Smooth muscle cell (in vitro differentiated cells): ENCODE results near the gene TM7SF2. TPM values are rescaled to one million over a fixed set of nuclear protein-coding genes. Genes with fewer than 3 reads are reported as not detected.

ENCODE experiments used
- DNase-seq: peaks from one replicate; lab custom pipeline; 2025; ENCODE audit not compliant: unreplicated experiment; lab: John Stamatoyannopoulos, UW
- H2AFZ ChIP-seq: fragments of 200-600 bp; sonication (generic); 2 replicates; pipeline ENCODE4 v1.6.0; 2016; ENCODE audit warnings: antibody characterized with exemption, low read depth, mild to moderate bottlenecking
- H3F3A ChIP-seq: fragments of 200-600 bp; sonication (generic); 2 replicates; pipeline ENCODE4 v1.6.0; 2017; ENCODE audit warnings: antibody characterized with exemption, low read depth
- H3K27ac ChIP-seq: fragments of 200-600 bp; sonication (generic); 2 replicates; pipeline ENCODE4 v1.5.1; 2016; ENCODE audit warnings: low read depth, mild to moderate bottlenecking
- H3K27me3 ChIP-seq: fragments of 200-600 bp; sonication (generic); 2 replicates; pipeline ENCODE4 v1.6.1; 2016; ENCODE audit warnings: low read depth, mild to moderate bottlenecking
- H3K36me3 ChIP-seq: fragments of 200-600 bp; sonication (generic); 2 replicates; pipeline ENCODE4 v1.5.1; 2016; ENCODE audit warnings: low read depth
- H3K4me1 ChIP-seq: fragments of 200-600 bp; sonication (generic); 2 replicates; pipeline ENCODE4 v1.5.1; 2016; ENCODE audit warnings: low read depth
- H3K4me2 ChIP-seq: fragments of 200-600 bp; sonication (generic); 2 replicates; pipeline ENCODE4 v1.6.0; 2016; ENCODE audit warnings: mild to moderate bottlenecking
- H3K4me3 ChIP-seq: fragments of 200-600 bp; sonication (generic); 2 replicates; pipeline ENCODE4 v1.5.1; 2016; ENCODE audit warnings: mild to moderate bottlenecking
- H3K79me2 ChIP-seq: fragments of 200-600 bp; sonication (generic); 2 replicates; pipeline ENCODE4 v1.6.0; 2016; ENCODE audit warnings: low read depth, mild to moderate bottlenecking
- H3K9ac ChIP-seq: fragments of 200-600 bp; sonication (generic); 2 replicates; pipeline ENCODE4 v1.6.0; 2016; ENCODE audit warnings: low read depth
- H3K9me3 ChIP-seq: fragments of 200-600 bp; sonication (generic); replicated peaks from 2 replicates; pipeline ENCODE4 v1.5.1; 2016; ENCODE audit warnings: low read depth
- H4K20me1 ChIP-seq: fragments of 200-600 bp; sonication (generic); 2 replicates; pipeline ENCODE4 v1.6.0; 2016; ENCODE audit warnings: low read depth
- WGBS: methylation state at CpG from one replicate; pipeline ENCODE4 v1.1.7; 2016; ENCODE audit warnings: low lambda C conversion rate; 5-methylcytosine and 5-hydroxymethylcytosine counted together
- polyA plus RNA-seq: library from polyadenylated mRNA; unstranded; fragments of >200 nt; fragmentation: Nextera tagmentation; extraction: Ambion mirVana; gene quantifications from 2 replicates; pipeline ENCODE4 v1.2.1, GENCODE V29; 2016
- total RNA-seq: library from RNA; depleted of rRNA; stranded (reverse); fragments of >200 nt; gene quantifications from 2 replicates; pipeline ENCODE4 v1.2.3, GENCODE V29; 2014
- TF ChIP-seq, protein P1 (sequence below): fragments of 200-600 bp; sonication (generic); IDR thresholded peaks from 2 replicates; pipeline ENCODE4 v1.5.1; 2017; ENCODE audit warnings: borderline replicate concordance, mild to moderate bottlenecking, antibody characterized with exemption; ENCODE audit not compliant: insufficient read depth, poor library complexity, severe bottlenecking

Gene TM7SF2
- total and polyA plus RNA-seq, 2 experiments from 2014 or later: 16.8 to 17.4 TPM

DNA sequence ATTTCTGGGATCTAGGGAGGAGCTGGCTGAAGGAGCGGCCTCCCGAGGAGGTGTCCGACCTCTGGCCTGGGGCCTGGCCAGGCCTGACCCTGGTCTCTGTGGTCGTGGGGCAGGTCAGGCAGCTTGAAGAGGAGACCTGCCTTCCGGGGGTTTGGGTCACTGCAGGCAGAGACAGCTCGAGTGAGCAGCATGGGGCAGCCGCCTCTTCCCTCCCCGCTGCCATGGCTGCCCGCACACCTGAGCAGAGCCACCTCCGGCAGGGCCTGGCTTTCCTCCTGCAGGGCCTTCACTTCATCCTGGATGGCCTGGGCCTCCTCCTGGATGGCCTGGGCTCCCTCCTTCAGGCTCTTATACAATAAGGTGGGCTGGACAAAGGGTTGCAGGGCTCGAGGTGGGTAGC is 45.4 kb upstream of the TM7SF2 start:
- H3K27me3 ChIP-seq: no peaks in the 10 kb centered on the region
- no peaks in the 10 kb centered on the region for H3K36me3 ChIP-seq
- DNase-seq: no peak
- no peaks in the 10 kb centered on the region for H3F3A ChIP-seq
- no peak overlapping the region for H3K27ac ChIP-seq
- TF ChIP-seq, protein P1, sequence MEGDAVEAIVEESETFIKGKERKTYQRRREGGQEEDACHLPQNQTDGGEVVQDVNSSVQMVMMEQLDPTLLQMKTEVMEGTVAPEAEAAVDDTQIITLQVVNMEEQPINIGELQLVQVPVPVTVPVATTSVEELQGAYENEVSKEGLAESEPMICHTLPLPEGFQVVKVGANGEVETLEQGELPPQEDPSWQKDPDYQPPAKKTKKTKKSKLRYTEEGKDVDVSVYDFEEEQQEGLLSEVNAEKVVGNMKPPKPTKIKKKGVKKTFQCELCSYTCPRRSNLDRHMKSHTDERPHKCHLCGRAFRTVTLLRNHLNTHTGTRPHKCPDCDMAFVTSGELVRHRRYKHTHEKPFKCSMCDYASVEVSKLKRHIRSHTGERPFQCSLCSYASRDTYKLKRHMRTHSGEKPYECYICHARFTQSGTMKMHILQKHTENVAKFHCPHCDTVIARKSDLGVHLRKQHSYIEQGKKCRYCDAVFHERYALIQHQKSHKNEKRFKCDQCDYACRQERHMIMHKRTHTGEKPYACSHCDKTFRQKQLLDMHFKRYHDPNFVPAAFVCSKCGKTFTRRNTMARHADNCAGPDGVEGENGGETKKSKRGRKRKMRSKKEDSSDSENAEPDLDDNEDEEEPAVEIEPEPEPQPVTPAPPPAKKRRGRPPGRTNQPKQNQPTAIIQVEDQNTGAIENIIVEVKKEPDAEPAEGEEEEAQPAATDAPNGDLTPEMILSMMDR: no peak
- H3K4me2 ChIP-seq: no peak overlapping the region
- no peaks in the 10 kb centered on the region for H3K4me1 ChIP-seq
- H3K4me3 ChIP-seq: no peak overlapping the region
- 79% methylated on average over 11 of the region's 11 CpGs for WGBS
- H4K20me1 ChIP-seq: no peaks in the 10 kb centered on the region
- H3K9me3 ChIP-seq: no peaks in the 10 kb centered on the region
- no peak overlapping the region for H2AFZ ChIP-seq
- no peaks in the 10 kb centered on the region for H3K79me2 ChIP-seq
- H3K9ac ChIP-seq: no peak overlapping the region

DNA sequence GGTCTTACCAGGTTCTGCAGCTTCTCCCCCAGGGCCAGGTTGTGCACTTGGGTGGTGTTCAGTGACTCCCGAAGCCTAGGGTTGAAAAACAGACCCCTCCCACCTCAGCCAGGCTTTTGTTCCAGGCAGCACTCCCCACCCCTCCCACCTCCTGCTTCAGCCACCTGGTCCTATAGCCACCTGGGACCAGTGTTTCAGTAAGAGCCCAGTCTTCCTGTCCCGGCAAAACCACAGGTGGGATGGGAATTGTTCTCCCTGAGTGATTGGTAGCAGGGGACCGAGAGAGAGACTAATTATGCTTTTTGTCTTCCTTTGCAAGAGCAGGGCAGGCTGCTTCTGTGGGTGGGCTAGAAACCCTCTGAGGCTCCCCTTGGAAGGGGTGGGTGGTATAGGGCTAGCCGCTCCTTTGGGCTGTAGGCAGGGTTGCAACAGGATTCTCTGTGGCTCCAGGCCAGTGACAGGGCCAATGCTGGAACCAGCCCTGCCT is 44.8 kb upstream of the TM7SF2 start:
- H3K4me2 ChIP-seq: no peak overlapping the region
- H3K4me1 ChIP-seq: no peaks in the 10 kb centered on the region
- no peaks in the 10 kb centered on the region for H3K27me3 ChIP-seq
- H3K79me2 ChIP-seq: no peaks in the 10 kb centered on the region
- H3K9ac ChIP-seq: no peak overlapping the region
- 82% methylated on average over 4 of the region's 4 CpGs for WGBS
- H4K20me1 ChIP-seq: no peaks in the 10 kb centered on the region
- no peak overlapping the region for H3K4me3 ChIP-seq
- DNase-seq: no peak
- H3K9me3 ChIP-seq: no peaks in the 10 kb centered on the region
- no peak overlapping the region for H3K27ac ChIP-seq
- TF ChIP-seq, protein P1: no peak
- no peak overlapping the region for H2AFZ ChIP-seq
- H3F3A ChIP-seq: no peaks in the 10 kb centered on the region
- no peaks in the 10 kb centered on the region for H3K36me3 ChIP-seq

DNA sequence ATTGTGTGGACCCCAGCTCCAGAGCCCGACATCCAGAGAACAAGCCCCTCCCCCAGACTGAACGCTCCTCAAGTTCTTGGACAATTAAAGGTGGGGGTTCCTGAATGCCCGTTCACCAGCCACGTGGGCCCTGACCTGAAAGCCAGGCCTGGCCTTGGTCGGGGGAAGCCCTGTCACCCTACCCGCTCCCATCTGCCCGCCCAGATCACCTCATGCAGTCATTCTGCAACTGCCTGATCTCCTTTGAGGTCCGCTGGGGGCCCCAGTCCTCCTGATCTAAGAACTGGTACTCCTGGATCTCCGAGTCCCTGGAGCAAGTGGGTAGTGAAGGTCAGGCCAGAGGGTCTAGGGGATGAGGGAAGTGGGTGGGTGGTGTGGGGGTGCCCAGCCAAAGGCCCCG is 44.2 kb upstream of the TM7SF2 start:
- no peak for DNase-seq
- WGBS: 88% methylated on average over 10 of the region's 10 CpGs
- Histone ChIP-seq H2AFZ (no peak overlapping the region), H3K9ac (no peak overlapping the region), H3K4me3 (no peak overlapping the region), H3K36me3 (no peaks in the 10 kb centered on the region), H3K27me3 (no peaks in the 10 kb centered on the region), H3K79me2 (no peaks in the 10 kb centered on the region), H3F3A (no peaks in the 10 kb centered on the region), H3K4me1 (no peaks in the 10 kb centered on the region), H3K4me2 (no peak overlapping the region), H4K20me1 (no peaks in the 10 kb centered on the region), H3K9me3 (no peaks in the 10 kb centered on the region), H3K27ac (no peak overlapping the region)
- TF ChIP-seq, protein P1: no peak

DNA sequence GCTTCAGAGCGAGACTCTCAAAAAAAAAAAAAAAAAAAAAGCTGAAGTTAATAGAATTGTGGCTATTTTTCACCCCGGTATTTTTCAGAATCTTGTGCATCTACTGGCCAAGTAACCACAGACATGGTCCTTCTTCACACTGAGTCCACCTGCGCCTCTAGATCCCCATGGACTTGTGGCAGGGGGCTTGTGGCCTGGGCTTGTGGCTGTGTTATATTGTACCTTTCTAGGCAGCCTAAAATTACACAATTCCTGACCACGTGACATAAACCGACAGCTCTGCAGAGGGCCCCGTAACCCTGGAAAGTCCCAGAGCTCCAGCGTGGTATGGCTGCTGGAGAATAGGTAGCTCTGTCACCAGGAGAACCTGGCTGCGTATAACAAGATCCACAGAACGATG is 42.5 kb upstream of the TM7SF2 start:
- H3K9ac ChIP-seq: no peak overlapping the region
- no peaks in the 10 kb centered on the region for H3K79me2 ChIP-seq
- no peak overlapping the region for H3K27ac ChIP-seq
- 85% methylated on average over 9 of the region's 9 CpGs for WGBS
- H3K4me1 ChIP-seq: no peaks in the 10 kb centered on the region
- H3K27me3 ChIP-seq: no peaks in the 10 kb centered on the region
- H3F3A ChIP-seq: no peaks in the 10 kb centered on the region
- no peaks in the 10 kb centered on the region for H3K36me3 ChIP-seq
- DNase-seq: no peak
- H3K4me3 ChIP-seq: no peak overlapping the region
- no peaks in the 10 kb centered on the region for H4K20me1 ChIP-seq
- no peak overlapping the region for H2AFZ ChIP-seq
- TF ChIP-seq, protein P1: no peak
- H3K4me2 ChIP-seq: no peak overlapping the region
- H3K9me3 ChIP-seq: no peaks in the 10 kb centered on the region
